Endothelial cell (in vitro differentiated cells): ENCODE results near the gene NOD2. TPM values are rescaled to one million over a fixed set of nuclear protein-coding genes. Genes with fewer than 3 reads are reported as not detected.

Source experiments
- DNase-seq: peaks from one replicate; pipeline ENCODE4 v3.0.0; 2021; ENCODE audit warnings: low spot score
- H3K27ac Mint-ChIP-seq: one replicate; pipeline ENCODE4 v1.8.0; 2021; ENCODE audit warnings: mixed read lengths, inconsistent platforms; ENCODE audit not compliant: unreplicated experiment
- H3K27me3 Mint-ChIP-seq: one replicate; pipeline ENCODE4 v1.8.0; 2021; ENCODE audit warnings: mild to moderate bottlenecking, moderate library complexity, mixed read lengths, inconsistent platforms; ENCODE audit not compliant: unreplicated experiment
- H3K36me3 Mint-ChIP-seq: one replicate; pipeline ENCODE4 v1.8.0; 2021; ENCODE audit warnings: mild to moderate bottlenecking, low read depth, mixed read lengths, inconsistent platforms; ENCODE audit not compliant: unreplicated experiment
- H3K4me1 Mint-ChIP-seq: one replicate; pipeline ENCODE4 v1.8.0; 2021; ENCODE audit warnings: mild to moderate bottlenecking, mixed read lengths, inconsistent platforms; ENCODE audit not compliant: unreplicated experiment
- H3K4me3 Mint-ChIP-seq: one replicate; pipeline ENCODE4 v1.8.0; 2021; ENCODE audit warnings: mild to moderate bottlenecking, mixed read lengths, inconsistent platforms; ENCODE audit not compliant: unreplicated experiment
- H3K9me3 Mint-ChIP-seq: one replicate; pipeline ENCODE4 v1.8.0; 2021; ENCODE audit warnings: mixed read lengths, inconsistent platforms; ENCODE audit not compliant: unreplicated experiment
- total RNA-seq: library from RNA; stranded (reverse); fragmentation: NEBNext Ultra II Directional; extraction: Animal tissue kit (Norgen Biotek cat#: 25700); gene quantifications from one replicate; pipeline ENCODE4 v1.2.1, GENCODE V29; 2021; ENCODE audit not compliant: unreplicated experiment
- TF ChIP-seq, protein P1 (sequence below): fragments of 200-600 bp; sonication (generic); IDR thresholded peaks from one replicate; pipeline ENCODE4 v1.5.0; 2021; ENCODE audit warnings: antibody characterized with exemption; ENCODE audit not compliant: unreplicated experiment

The NOD2 gene
- total RNA-seq, 1 donor from 2014 or later, result 0.51 TPM

DNA sequence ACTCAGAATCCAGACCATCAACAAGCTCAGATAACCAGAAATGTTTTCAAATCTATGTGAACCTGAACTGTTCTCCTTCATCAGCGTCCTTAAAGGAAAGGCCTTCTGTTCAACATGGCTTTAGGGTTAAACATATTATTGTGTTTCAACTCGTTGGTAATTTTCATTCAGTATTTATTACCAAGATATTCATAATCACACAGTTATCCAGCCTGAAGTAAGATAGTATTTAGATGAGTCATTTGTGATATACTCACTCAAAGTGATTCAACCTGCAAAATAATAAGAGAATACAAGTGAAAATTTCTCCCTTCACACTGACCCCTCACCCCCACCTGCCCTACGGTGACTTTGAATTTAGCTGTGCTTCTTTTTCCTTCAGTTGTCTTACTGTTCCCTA, 51.5 kb downstream of the NOD2 start:
- no peak for DNase-seq
- Mint-ChIP-seq H3K27me3 (peaks cover 2% of the 10 kb centered on the region), H3K36me3 (peaks cover 5% of the 10 kb centered on the region), H3K27ac (no peak overlapping the region), H3K9me3 (no peaks in the 10 kb centered on the region), H3K4me1 (peaks cover 9% of the 10 kb centered on the region), H3K4me3 (no peak overlapping the region)
- TF ChIP-seq, protein P1, sequence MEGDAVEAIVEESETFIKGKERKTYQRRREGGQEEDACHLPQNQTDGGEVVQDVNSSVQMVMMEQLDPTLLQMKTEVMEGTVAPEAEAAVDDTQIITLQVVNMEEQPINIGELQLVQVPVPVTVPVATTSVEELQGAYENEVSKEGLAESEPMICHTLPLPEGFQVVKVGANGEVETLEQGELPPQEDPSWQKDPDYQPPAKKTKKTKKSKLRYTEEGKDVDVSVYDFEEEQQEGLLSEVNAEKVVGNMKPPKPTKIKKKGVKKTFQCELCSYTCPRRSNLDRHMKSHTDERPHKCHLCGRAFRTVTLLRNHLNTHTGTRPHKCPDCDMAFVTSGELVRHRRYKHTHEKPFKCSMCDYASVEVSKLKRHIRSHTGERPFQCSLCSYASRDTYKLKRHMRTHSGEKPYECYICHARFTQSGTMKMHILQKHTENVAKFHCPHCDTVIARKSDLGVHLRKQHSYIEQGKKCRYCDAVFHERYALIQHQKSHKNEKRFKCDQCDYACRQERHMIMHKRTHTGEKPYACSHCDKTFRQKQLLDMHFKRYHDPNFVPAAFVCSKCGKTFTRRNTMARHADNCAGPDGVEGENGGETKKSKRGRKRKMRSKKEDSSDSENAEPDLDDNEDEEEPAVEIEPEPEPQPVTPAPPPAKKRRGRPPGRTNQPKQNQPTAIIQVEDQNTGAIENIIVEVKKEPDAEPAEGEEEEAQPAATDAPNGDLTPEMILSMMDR, result no peak

DNA sequence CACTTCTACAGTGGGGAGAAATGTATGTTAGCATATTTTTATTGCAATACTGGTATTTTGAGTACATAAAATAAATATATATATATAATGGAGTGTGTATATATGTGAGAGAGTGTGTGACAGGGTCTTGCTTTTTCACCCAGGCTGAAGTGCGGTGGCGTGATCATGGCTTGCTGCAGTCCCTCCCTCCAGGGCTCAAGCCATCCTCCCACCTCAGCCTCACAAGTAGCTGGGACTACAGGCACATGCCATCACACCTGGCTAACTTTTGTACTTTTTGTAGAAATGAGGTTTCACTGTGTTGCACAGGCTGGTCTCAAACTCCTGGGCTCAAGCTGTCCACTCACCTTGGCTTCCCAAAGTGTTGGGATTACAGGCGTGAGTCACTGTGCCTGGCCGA, 52.5 kb downstream of the NOD2 start:
- Mint-ChIP-seq H3K36me3 (peaks cover 4% of the 10 kb centered on the region), H3K27ac (no peak overlapping the region), H3K9me3 (no peaks in the 10 kb centered on the region), H3K4me3 (no peak overlapping the region), H3K27me3 (peaks cover 2% of the 10 kb centered on the region), H3K4me1 (peaks cover 9% of the 10 kb centered on the region)
- TF ChIP-seq, protein P1, result no peak
- DNase-seq, result no peak

DNA sequence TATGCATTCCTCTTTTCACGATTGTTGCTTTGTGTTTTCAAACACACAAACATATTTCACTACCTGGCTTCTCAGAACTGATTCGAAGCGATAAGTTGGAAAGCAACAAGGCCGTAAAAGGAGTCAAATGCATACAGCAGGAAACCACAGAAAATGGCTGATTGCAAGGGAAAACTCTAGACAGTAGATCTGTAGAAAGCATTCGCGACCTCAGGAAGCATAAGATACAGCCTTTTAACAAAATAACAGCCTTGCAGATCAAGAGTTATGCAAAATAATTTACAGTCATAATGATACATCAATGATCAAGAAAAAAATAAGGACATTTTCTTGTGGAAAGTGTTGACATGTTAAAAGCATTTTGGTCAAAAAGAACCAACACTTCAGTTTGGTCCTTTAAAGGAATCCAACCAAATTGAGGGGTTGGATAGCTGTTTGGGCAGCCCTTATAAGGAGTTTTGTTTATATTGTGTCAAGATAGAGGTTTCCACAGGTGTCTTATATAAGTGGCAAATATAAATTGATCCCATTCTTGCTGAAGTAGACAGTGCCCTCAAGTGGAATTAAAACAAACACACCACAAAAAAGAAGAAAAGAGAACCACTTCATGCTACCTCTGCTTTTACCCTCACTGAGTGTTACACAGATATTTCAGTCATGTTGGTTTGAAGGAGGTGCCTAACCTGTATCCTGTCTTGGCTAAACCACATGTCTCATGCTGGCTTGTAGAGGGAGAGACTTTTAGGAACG, 54.0 kb downstream of the NOD2 start:
- H3K36me3 Mint-ChIP-seq, result no peaks in the 10 kb centered on the region
- no peak for DNase-seq
- no peaks in the 10 kb centered on the region for H3K9me3 Mint-ChIP-seq
- H3K27me3 Mint-ChIP-seq, result peaks cover 2% of the 10 kb centered on the region
- H3K4me3 Mint-ChIP-seq, result no peak overlapping the region
- TF ChIP-seq, protein P1, result no peak
- peaks cover 7% of the 10 kb centered on the region for H3K4me1 Mint-ChIP-seq
- H3K27ac Mint-ChIP-seq, result no peak overlapping the region

DNA sequence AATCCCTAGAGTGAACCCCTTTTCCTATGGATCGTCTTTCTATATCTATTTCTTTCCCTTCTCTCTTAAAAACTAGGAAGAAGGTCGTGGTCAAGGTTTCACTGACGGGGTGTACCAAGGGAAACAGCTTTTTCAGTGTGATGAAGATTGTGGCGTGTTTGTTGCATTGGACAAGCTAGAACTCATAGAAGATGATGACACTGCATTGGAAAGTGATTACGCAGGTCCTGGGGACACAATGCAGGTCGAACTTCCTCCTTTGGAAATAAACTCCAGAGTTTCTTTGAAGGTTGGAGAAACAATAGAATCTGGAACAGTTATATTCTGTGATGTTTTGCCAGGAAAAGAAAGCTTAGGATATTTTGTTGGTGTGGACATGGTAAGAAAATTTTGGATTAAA, 58.1 kb downstream of the NOD2 start:
- TF ChIP-seq, protein P1, result no peak
- Mint-ChIP-seq H3K9me3 (no peaks in the 10 kb centered on the region), H3K27ac (no peak overlapping the region), H3K36me3 (peaks cover 7% of the 10 kb centered on the region), H3K4me1 (no peaks in the 10 kb centered on the region), H3K27me3 (no peaks in the 10 kb centered on the region), H3K4me3 (no peak overlapping the region)
- no peak for DNase-seq

DNA sequence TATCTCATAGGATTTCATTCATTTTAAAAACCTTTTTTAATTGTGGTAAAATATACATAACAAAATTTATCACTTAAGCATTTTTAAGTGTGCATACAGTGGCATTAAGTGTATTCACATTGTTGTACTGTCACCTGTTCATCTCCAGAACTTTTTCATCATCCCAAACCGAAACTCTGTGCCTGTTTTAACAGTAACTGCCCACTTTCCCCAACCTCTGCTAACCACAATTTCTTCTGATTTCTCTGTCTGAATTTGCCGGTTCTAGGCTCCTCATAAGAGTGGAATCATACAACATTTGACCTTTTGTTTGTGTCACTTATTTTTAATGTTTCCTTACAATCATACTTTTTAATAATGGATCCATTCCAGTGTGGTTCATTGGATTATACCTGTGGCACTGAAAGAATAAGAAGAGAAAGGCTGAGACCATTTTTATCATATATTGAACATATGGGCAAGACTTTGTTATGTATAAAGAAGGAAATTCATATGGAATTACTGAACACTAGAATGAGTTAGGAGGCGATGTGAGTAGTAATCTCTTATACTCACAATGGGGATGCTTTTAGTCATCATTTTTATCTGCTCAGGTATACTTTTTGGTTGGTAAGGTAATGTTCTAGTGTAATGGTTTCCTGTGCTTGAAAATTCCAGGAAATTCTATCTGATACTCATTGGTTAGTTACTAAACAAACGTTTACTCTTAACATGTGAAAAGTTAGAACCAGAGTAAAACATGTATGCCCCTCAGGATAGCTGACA, 59.2 kb downstream of the NOD2 start:
- no peak for DNase-seq
- Mint-ChIP-seq H3K36me3 (peaks cover 7% of the 10 kb centered on the region), H3K9me3 (no peaks in the 10 kb centered on the region), H3K4me3 (no peak overlapping the region), H3K27me3 (no peaks in the 10 kb centered on the region), H3K27ac (no peak overlapping the region), H3K4me1 (no peaks in the 10 kb centered on the region)
- TF ChIP-seq, protein P1, result no peak
